HepG2 (cell line): Measurements from ENCODE around the gene PIM1. TPM values are rescaled to one million over a fixed set of nuclear protein-coding genes. Genes with fewer than 3 reads are reported as not detected.

Experiments used
- FOXA3 ChIP-seq: IDR thresholded peaks from 2 replicates; pipeline ENCODE4 v1.6.1; 2016; ENCODE audit warnings: missing genetic modification reagents, missing compliant biosample characterization
- FOXC1 ChIP-seq: sonication (generic); formaldehyde crosslinking; IDR thresholded peaks from 2 replicates; pipeline ENCODE4 v1.8.0; 2022; ENCODE audit warnings: mild to moderate bottlenecking, missing genetic modification reagents, borderline replicate concordance
- GFI1 ChIP-seq: sonication (generic); formaldehyde crosslinking; IDR thresholded peaks from 2 replicates; pipeline ENCODE4 v1.5.0; 2020; ENCODE audit warnings: missing genetic modification reagents, mild to moderate bottlenecking, borderline replicate concordance
- HOMEZ ChIP-seq: IDR thresholded peaks from 2 replicates; pipeline ENCODE4 v1.6.1; 2016; ENCODE audit warnings: low read depth
- JUN ChIP-seq: sonication (generic); formaldehyde crosslinking; IDR thresholded peaks from 2 replicates; pipeline ENCODE4 v1.4.0; 2020; ENCODE audit warnings: mild to moderate bottlenecking, missing genetic modification reagents
- MAZ ChIP-seq, 2 experiments: sonication (generic) in 1 of 2; formaldehyde crosslinking in 1 of 2; IDR thresholded peaks; 2 replicates each; pipeline versions ENCODE4 v1.5.0 to v1.6.1; 2012 to 2020; ENCODE audit warnings: low read depth in 2 of 2, mild to moderate bottlenecking in 2 of 2, borderline replicate concordance in 1 of 2, improper control_type of control experiment in 1 of 2, low read length in 1 of 2, missing genetic modification reagents in 1 of 2, moderate library complexity in 1 of 2
- MIER3 ChIP-seq: IDR thresholded peaks from 2 replicates; pipeline ENCODE4 v1.6.1; 2016; ENCODE audit warnings: missing compliant biosample characterization, borderline replicate concordance
- MZF1 ChIP-seq: sonication (generic); formaldehyde crosslinking; IDR thresholded peaks from 2 replicates; pipeline ENCODE4 v1.8.1; 2023; ENCODE audit warnings: mild to moderate bottlenecking, missing genetic modification reagents, borderline replicate concordance
- RERE ChIP-seq: IDR thresholded peaks from 2 replicates; pipeline ENCODE4 v1.6.1; 2016; ENCODE audit warnings: low read depth, missing genetic modification reagents, missing compliant biosample characterization
- SP2 ChIP-seq: sonication (generic); formaldehyde crosslinking; IDR thresholded peaks from 2 replicates; pipeline ENCODE4 v1.5.1; 2020; ENCODE audit warnings: mild to moderate bottlenecking, missing genetic modification reagents
- THAP8 ChIP-seq: sonication (generic); formaldehyde crosslinking; IDR thresholded peaks from 2 replicates; pipeline ENCODE4 v1.5.1; 2020; ENCODE audit warnings: missing genetic modification reagents, mild to moderate bottlenecking, borderline replicate concordance
- ZFP1 ChIP-seq: IDR thresholded peaks from 2 replicates; pipeline ENCODE4 v1.6.1; 2016
- ZNF329 ChIP-seq: sonication (generic); formaldehyde crosslinking; IDR thresholded peaks from 2 replicates; pipeline ENCODE4 v1.9.0; 2021; ENCODE audit warnings: low read depth, mild to moderate bottlenecking, missing genetic modification reagents
- ZNF543 ChIP-seq: sonication (generic); formaldehyde crosslinking; IDR thresholded peaks from 2 replicates; pipeline ENCODE4 v1.4.0; 2020; ENCODE audit warnings: mild to moderate bottlenecking, missing genetic modification reagents
- ZNF558 ChIP-seq: sonication (generic); formaldehyde crosslinking; IDR thresholded peaks from 2 replicates; pipeline ENCODE4 v1.9.0; 2022; ENCODE audit warnings: mild to moderate bottlenecking, missing genetic modification reagents, borderline replicate concordance
- ZNF639 ChIP-seq: conservative IDR thresholded peaks from 2 replicates; pipeline ENCODE4 v1.6.1; 2018; ENCODE audit warnings: missing genetic modification reagents
- ZNF768 ChIP-seq: sonication (generic); formaldehyde crosslinking; IDR thresholded peaks from 2 replicates; pipeline ENCODE4 v1.4.0; 2020; ENCODE audit warnings: missing genetic modification reagents
- ZNF773 ChIP-seq: sonication (generic); formaldehyde crosslinking; IDR thresholded peaks from 2 replicates; pipeline ENCODE4 v1.4.0; 2020; ENCODE audit warnings: missing genetic modification reagents, borderline replicate concordance
- ZNF788 ChIP-seq: sonication (generic); formaldehyde crosslinking; IDR thresholded peaks from 2 replicates; pipeline ENCODE4 v1.5.0; 2020; ENCODE audit warnings: mild to moderate bottlenecking, missing genetic modification reagents, borderline replicate concordance
- polyA plus RNA-seq, 8 experiments: library from polyadenylated mRNA; depleted of rRNA in 3 of 8; stranded (reverse) in 7 of 8; unstranded in 1 of 8; fragments of >200 nt; fragmentation: Illumina TruSeq in 4 of 8; extraction: Trizol in 4 of 8; gene quantifications; 2 replicates each; pipeline versions ENCODE4 v1.2.1 to v1.2.3, GENCODE V29; 2011 to 2016; ENCODE audit warnings: low read depth in 4 of 8, missing spikeins in 1 of 8, mixed read lengths in 1 of 8; ENCODE audit not compliant: insufficient read depth in 1 of 8
- total RNA-seq, 5 experiments: library from RNA; depleted of rRNA; stranded (reverse); fragments of >200 nt; fragmentation: Illumina TruSeq; extraction: Trizol; gene quantifications; 2 replicates each; pipeline ENCODE4 v1.2.3, GENCODE V29; 2016; ENCODE audit warnings: low read depth in 1 of 5

Gene PIM1
- total and polyA plus RNA-seq, 2 of the 13 experiments (the other 11 are each of a cell fraction or from before 2014, with no cell fraction given) = 29.4 to 117 TPM

- 0 out of 2 replicates have a peak, but pooled peaks have one; percentile 40 for TF ChIP-seq ZNF329 (CRISPR knock-in tag)
- 0 out of 2 replicates have a peak, but pooled peaks have one; percentile 48 for TF ChIP-seq ZNF773 (CRISPR knock-in tag)
- peak; percentile 96 for TF ChIP-seq FOXA3 (CRISPR knock-in tag)
- no peak for TF ChIP-seq THAP8
- TF ChIP-seq FOXC1 (CRISPR knock-in tag) = peak; percentile 51; the same call in 1 of the 2 replicates
- peak; percentile 90; the same call in 1 of the 2 replicates for TF ChIP-seq MIER3 (CRISPR knock-in tag)
- peak; percentile 78 for TF ChIP-seq GFI1 (CRISPR knock-in tag)
- TF ChIP-seq ZNF558 (CRISPR knock-in tag) = peak; percentile 49; the same call in 1 of the 2 replicates
- peak; percentile 76; the same call in 1 of the 2 replicates for TF ChIP-seq MAZ (IDR thresholded peaks at IDR 0.05; ENCODE audit: borderline replicate concordance, low read depth, low read length)
- 0 out of 2 replicates have a peak, but pooled peaks have one; percentile 37 for TF ChIP-seq MAZ (CRISPR knock-in tag; IDR thresholded peaks at IDR 0.05; ENCODE audit: low read depth)
- TF ChIP-seq RERE (CRISPR knock-in tag) = peak; percentile 90; the same call in 1 of the 2 replicates
- TF ChIP-seq HOMEZ (CRISPR knock-in tag) = peak; percentile 31; the same call in 1 of the 2 replicates
- no peak for TF ChIP-seq MZF1 (CRISPR knock-in tag)
- TF ChIP-seq SP2 (CRISPR knock-in tag) = no peak
- 0 out of 2 replicates have a peak, but pooled peaks have one; percentile 35 for TF ChIP-seq JUN (CRISPR knock-in tag)
- 0 out of 2 replicates have a peak, but pooled peaks have one; percentile 29 for TF ChIP-seq ZNF543
- TF ChIP-seq ZNF788 (CRISPR knock-in tag) = no peak; the same call in 1 of the 2 replicates
- no peak for TF ChIP-seq ZNF768 (CRISPR knock-in tag)
- TF ChIP-seq ZFP1 (CRISPR knock-in tag) = no peak
- TF ChIP-seq ZNF639 (CRISPR knock-in tag) = no peak
These were observed 2.2 kb downstream of the PIM1 start (continued) for GRCh38 chr6:37171970-37172812.
